ENCODE measurements around the gene ADORA1. TPM values are rescaled to one million over a fixed set of nuclear protein-coding genes. Genes with fewer than 3 reads are reported as not detected.

ADORA1 gene
- total RNA-seq, 1 donor from 2014 or later, result not detected

DNA sequence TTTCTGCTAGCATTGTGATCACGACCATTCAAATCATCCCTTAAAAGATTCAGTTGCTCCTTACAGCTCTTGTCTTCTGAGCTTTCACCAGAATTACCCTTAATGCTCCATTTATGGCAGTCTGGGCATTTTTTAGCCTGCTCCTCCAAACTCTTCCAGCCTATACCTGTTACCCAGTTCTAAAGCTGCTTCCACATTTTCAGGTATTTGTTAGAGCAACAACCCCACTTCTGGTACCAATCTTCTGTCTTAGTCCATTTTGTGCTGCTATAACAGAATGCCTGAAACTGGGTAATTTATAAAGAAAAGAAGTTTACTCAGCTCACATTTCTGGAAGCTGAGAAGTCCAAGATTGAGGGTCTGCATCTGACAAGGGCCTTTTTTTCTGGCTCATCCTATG is 30.9 kb downstream of the ADORA1 start:
- POLR2A ChIA-PET, result no interaction called here
- H3K36me3 Mint-ChIP-seq (ENCODE audit: low read depth), result no peaks in the 10 kb centered on the region
- no peak overlapping the region for H3K27ac Mint-ChIP-seq
- peaks cover 1% of the 10 kb centered on the region for H3K4me1 Mint-ChIP-seq
- CTCF ChIA-PET, result interaction anchor here (1.4 kb wide), 1 partner anchor 12 kb away, joined by 3 read pairs; no protein-coding TSS in a partner anchor
- intact Hi-C loops (cut with micrococcal nuclease), result no loop called here
- H3K27me3 Mint-ChIP-seq, result peaks cover 15% of the 10 kb centered on the region
- no peak for DNase-seq
- no peak overlapping the region for H3K4me3 Mint-ChIP-seq
- H3K9me3 Mint-ChIP-seq, result peaks cover 7% of the 10 kb centered on the region
- TF ChIP-seq, protein P1, sequence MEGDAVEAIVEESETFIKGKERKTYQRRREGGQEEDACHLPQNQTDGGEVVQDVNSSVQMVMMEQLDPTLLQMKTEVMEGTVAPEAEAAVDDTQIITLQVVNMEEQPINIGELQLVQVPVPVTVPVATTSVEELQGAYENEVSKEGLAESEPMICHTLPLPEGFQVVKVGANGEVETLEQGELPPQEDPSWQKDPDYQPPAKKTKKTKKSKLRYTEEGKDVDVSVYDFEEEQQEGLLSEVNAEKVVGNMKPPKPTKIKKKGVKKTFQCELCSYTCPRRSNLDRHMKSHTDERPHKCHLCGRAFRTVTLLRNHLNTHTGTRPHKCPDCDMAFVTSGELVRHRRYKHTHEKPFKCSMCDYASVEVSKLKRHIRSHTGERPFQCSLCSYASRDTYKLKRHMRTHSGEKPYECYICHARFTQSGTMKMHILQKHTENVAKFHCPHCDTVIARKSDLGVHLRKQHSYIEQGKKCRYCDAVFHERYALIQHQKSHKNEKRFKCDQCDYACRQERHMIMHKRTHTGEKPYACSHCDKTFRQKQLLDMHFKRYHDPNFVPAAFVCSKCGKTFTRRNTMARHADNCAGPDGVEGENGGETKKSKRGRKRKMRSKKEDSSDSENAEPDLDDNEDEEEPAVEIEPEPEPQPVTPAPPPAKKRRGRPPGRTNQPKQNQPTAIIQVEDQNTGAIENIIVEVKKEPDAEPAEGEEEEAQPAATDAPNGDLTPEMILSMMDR (IDR thresholded peaks at IDR 0.05), result no peak
- ATAC-seq (ENCODE audit: low read depth), result no peak

DNA sequence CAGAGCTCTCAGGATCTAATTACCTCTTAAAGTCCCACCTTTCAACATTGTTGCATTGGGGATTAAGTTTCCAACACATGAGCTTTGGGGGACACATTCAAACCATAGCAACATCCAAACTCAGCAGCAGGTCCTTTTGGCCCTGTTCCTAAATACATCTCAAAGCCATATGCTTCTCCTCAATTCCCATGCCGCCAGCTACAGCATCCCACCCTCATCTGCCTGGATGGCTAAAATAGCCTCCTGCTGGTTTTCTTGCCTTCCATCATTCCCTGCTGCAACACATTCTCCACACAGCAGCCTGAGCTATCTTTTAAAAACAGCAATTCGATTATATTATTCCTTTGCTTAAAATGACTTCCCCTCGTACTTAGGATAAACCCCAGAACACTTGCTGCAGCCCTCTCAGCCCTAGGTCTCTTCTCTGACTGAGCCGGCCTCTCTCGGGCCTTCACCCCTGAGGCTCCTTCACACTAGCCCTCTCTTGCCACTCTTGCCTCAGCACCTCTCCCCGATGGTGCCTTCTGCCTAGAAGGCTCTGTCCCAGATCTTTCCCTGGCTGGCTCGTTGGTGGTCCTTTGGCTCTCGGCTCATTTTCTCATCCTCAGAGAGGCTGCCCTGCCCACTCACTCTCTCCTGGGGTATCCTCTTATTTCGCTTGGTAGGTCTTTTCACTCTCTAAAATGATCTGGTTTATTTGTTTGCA is 31.6 kb downstream of the ADORA1 start:
- TF ChIP-seq, protein P1 (IDR thresholded peaks at IDR 0.05), result no peak
- ChIA-PET POLR2A (no interaction called here), CTCF (interaction anchor here (1.4 kb wide), 1 partner anchor 12 kb away, joined by 3 read pairs; no protein-coding TSS in a partner anchor)
- DNase-seq (no peak), ATAC-seq (ENCODE audit: low read depth) (no peak)
- Mint-ChIP-seq H3K9me3 (peaks cover 7% of the 10 kb centered on the region), H3K36me3 (ENCODE audit: low read depth) (no peaks in the 10 kb centered on the region), H3K27me3 (peaks cover 16% of the 10 kb centered on the region), H3K4me1 (peaks cover 1% of the 10 kb centered on the region), H3K27ac (no peak overlapping the region), H3K4me3 (no peak overlapping the region)
- intact Hi-C loops (cut with micrococcal nuclease), result no loop called here

DNA sequence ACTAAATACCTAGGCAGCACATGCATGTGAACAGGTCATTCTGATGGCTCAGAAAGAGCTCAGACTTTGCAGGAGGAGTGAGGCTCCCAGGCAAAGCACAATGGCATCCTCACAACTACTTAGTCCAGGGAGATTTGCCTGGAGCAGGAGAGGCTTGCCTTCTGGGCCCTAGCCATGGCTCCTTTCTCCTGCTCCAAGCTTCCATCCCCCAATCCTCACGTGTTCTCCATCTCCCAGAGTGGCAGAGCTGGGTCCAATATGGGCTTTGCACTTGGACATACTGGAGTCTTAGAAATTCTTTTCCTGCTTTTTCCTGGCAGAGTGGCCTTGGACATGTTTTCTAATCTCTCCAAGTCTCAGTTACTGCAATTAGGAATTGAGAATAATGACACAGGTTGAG is 32.3 kb downstream of the ADORA1 start:
- DNase-seq (no peak), ATAC-seq (ENCODE audit: low read depth) (no peak)
- Mint-ChIP-seq H3K27me3 (peaks cover 18% of the 10 kb centered on the region), H3K4me1 (peaks cover 1% of the 10 kb centered on the region), H3K9me3 (peaks cover 7% of the 10 kb centered on the region), H3K27ac (no peak overlapping the region), H3K4me3 (no peak overlapping the region), H3K36me3 (ENCODE audit: low read depth) (no peaks in the 10 kb centered on the region)
- ChIA-PET POLR2A (no interaction called here), CTCF (interaction anchor here (1.4 kb wide), 1 partner anchor 11 kb away, joined by 3 read pairs; no protein-coding TSS in a partner anchor)
- intact Hi-C loops (cut with micrococcal nuclease), result no loop called here
- TF ChIP-seq, protein P1 (IDR thresholded peaks at IDR 0.05), result no peak

DNA sequence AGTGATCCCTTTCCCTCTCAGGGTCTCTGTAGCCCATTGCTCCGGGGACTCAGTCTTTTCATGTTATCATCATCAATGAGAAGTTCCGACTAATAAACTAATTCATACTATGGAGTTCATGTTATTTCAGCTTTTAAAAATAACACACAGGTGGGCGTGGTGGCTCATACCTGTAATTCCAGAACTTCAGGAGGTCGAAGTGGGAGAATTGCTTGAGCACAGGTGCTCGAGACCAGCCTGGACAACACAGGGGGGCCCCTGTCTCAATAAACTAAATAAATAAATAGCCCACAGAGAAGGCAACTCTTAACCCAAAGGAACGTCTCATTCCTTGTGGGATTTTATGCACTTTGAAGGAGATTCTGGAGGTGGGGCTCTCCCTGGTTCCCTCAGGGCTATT is 33.6 kb downstream of the ADORA1 start:
- no peaks in the 10 kb centered on the region for H3K36me3 Mint-ChIP-seq (ENCODE audit: low read depth)
- ATAC-seq (ENCODE audit: low read depth), result no peak
- no peak for DNase-seq
- peaks cover 1% of the 10 kb centered on the region for H3K4me1 Mint-ChIP-seq
- no peak overlapping the region for H3K4me3 Mint-ChIP-seq
- TF ChIP-seq, protein P1 (IDR thresholded peaks at IDR 0.05), result no peak
- H3K27ac Mint-ChIP-seq, result no peak overlapping the region
- ChIA-PET CTCF (no interaction called here), POLR2A (no interaction called here)
- peaks cover 7% of the 10 kb centered on the region for H3K9me3 Mint-ChIP-seq
- intact Hi-C loops (cut with micrococcal nuclease), result no loop called here
- peaks cover 27% of the 10 kb centered on the region for H3K27me3 Mint-ChIP-seq

DNA sequence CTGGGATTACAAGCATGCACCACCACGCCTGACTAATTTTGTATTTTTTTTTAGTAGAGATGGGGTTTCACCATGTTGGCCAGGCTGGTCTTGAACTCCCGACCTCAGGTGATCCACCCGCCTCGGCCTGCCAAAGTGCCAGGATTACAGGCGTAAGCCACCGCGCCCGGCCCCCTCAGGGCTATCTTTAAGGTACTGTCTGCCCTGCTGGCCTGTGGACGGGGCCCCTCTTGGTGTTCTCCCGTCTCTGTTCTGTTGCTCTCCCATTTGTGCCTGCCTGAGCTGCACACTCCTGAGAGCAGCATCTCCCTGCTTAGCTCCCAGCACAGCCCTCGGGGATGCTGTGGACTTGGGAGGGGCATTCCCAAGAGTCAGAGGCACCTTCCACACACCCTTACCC is 34.2 kb downstream of the ADORA1 start:
- Mint-ChIP-seq H3K27ac (no peak overlapping the region), H3K9me3 (peaks cover 7% of the 10 kb centered on the region), H3K4me3 (no peak overlapping the region), H3K4me1 (peaks cover 1% of the 10 kb centered on the region), H3K36me3 (ENCODE audit: low read depth) (no peaks in the 10 kb centered on the region), H3K27me3 (peaks cover 29% of the 10 kb centered on the region)
- intact Hi-C loops (cut with micrococcal nuclease), result no loop called here
- TF ChIP-seq, protein P1 (IDR thresholded peaks at IDR 0.05), result no peak
- ATAC-seq (ENCODE audit: low read depth) (no peak), DNase-seq (no peak)
- ChIA-PET POLR2A (no interaction called here), CTCF (interaction anchor here (1.5 kb wide), 1 partner anchor 11 kb away, joined by 5 read pairs; no protein-coding TSS in a partner anchor)
